HG02678 (cell line): ENCODE data around the gene EPHB1.
"Not testable (repeated sequence)": the region's sequence is repeated elsewhere in the genome, so short reads cannot be mapped to it uniquely, and the experiment has no call there.

Experiments used
- ATAC-seq: cut with Tn5 transposase; IDR thresholded peaks from one replicate; pipeline ENCODE4 v1.9.1; 2021; ENCODE audit warnings: mild to moderate bottlenecking, moderate library complexity; ENCODE audit not compliant: unreplicated experiment

Gene EPHB1

DNA sequence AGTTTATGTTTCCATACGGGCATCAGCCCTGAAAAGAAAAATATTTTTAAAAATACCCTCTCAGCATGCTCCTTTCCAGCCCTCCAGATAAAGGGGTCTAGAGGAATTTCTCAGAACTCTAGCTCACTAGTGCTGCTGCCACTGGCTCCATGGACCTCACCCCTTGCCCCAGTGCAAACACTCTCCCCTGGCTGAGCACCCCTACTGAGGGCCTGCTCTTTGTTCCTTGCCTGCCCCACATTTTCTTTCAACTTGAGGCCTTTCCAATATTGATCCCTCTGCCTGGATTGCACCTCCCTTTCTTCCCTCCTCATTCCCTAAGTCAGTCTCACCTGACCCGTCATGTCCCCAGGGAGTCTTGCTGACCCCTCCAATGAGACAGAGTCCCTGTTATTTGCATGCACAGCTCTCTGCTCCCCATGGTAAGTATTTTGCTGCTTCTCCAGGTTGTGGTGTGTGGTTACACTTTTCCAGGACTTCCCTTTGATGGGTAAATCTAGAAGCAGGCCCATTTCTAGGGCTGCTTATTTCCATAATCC, 196.5 kb downstream of the EPHB1 start:
- ATAC-seq: no peak

DNA sequence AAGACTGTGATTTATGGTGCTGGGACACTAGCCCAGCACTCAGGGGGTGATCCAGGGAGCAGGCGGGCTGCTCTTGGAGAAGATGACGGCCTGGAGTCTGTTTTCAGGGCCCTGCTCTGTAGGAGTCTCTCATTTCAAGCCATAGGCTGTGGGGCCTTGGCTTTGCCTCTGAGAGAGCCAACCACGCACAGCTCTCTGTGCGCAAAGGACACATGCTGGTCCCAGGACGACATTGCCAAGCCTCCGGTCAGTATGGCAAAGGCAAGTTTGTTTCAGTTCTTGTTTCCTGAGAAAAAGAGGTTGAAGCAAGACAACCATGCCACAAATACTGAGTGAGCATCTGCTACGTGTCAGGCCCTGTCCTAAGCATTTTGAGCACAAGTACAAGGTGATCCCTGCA, 197.1 kb downstream of the EPHB1 start:
- ATAC-seq: no peak

DNA sequence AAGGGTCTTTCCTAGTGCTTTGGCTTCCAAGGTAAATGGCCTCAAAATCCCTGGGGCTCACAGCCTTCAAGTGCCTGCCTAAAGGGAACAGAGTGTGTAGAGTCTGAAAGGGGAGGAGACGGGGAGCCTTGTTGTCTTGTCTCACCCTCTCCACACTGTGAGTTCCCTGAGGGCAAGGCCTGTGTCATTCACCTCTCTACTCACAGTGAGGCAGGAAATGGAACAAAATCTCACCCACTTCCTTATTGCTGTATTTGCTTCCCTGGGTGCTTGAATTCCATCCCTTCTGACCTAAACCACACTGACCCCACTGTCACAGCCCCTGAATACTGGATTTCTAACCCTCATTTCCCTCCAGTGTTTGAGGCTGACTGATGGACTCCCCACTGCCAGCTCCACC, 197.5 kb downstream of the EPHB1 start:
- peak; percentile 52 for ATAC-seq

DNA sequence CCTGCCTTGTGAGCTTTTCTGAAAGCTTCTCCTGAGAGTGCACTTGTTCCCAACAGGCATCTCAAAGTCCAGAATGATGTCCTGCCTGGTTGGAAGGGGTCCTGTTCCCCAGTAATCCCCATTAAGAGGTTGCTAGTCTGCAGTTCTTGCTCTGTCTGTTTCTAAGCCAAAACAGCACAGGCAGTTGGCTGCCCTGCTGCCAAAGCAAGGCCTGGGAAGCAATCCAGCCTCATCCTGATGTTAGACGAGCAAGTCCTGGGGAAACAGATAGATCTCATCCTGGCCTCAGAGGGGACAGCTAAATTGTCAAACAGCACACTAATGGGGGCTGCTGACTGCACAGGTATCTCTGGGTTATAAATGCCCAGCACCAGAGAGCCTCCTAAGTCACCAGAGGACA, 198.0 kb downstream of the EPHB1 start:
- ATAC-seq: no peak

DNA sequence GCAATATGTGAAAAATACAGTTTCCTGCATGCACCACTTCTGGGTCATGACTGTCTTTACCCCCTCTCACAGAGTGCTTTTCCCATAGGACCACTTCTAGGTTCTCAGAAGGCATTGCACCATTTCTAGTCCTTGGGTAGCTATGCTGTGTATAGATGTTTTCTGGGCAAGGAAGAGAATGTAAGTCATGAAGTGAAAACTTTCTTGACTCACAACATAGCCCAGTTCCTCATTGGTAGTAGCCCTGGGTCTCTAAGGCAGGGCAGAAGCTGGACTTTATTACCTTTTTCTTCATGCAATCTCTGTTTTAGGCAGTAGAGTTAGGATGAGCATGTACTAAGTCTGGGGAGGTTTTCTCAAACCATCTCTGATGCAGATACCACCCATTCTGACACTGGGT, 203.1 kb downstream of the EPHB1 start:
- ATAC-seq: no peak

DNA sequence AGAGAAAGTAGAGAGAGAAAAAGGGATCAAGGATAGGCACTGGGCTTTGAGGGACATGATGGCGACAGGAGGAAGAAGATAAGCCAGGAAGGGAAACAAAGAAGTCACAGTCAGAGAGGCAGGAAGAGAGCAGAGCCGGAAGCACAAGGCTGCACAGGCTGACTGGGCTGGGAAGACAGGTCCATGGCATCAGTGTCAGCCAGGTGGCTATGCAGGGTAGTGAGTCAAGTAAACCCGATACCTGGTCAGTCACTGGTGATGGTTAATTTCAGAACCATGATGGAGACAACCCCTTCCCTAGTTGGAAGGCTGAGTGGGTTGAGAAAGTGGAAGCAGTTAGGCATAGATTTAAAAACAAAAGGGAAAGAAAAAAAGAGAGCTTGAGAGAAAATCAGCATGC, 203.8 kb downstream of the EPHB1 start:
- ATAC-seq: peak; percentile 71

DNA sequence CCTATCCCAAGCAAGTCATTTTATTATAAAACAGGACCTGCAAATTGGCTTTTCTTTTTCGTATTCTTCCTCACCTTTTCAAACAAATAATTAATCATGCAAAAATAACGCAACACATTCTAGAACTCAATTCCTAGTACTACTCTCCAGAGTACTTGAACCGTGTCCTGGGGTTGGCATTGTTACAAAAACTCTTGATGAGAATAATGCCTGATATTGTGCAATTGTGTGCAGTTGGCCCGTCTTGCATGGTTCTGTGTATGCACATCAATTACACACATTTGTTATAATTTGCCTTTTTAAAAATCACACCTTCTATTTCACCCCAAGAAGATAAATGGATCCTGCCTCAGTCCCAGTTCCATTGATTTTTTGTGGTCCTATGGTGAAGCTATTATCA, 205.4 kb downstream of the EPHB1 start:
- ATAC-seq: no peak

DNA sequence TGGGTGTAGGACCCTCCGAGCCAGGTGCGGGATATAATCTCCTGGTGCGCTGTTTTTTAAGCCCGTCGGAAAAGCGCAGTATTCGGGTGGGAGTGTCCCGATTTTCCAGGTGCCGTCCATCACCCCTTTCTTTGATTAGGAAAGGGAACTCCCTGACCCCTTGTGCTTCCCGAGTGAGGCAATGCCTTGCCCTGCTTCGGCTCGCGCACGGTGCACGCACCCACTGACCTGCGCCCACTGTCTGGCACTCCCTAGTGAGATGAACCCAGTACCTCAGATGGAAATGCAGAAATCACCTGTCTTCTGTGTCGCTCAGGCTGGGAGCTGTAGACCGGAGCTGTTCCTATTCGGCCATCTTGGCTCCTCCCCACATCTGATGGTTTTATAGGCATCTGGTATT, 210.6 kb downstream of the EPHB1 start:
- not testable (repeated sequence) for ATAC-seq

DNA sequence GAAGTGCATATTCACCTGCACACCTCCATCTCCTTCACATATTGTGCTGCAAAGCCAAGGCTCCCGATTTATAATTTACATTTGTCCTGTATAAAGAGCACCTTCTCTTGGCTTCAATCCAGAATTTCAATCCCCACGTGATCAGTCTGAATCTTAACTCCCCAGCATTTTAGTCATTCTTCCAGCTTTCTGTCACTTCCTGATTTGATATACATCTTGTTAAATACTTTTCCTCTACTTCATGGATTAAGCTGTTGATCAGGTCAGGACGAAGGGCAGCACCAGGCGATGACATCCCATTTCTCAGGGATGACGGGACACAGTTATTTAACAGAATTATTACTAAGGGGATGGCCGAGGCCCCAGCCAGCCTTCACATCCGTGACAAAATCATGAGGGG, 212.5 kb downstream of the EPHB1 start:
- ATAC-seq: no peak

DNA sequence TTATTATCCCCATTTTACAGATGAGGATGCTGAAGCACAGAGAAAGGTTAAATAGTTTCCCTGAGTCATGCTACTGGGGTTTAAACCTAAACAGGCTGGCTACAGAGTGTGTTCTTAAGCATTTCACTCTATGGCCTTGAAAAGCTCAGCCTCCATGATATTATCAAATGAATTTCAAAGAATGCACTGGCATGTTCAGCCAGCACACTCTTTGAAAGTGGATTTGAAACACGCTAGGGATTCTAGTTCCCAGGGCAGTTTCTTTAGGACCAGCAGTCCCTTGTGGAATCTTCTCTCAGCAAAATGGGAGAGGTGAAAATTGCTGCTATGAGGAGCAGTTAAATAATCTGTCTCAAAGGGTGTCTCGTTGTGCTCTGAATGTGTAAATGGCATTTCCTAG, 213.3 kb downstream of the EPHB1 start:
- no peak for ATAC-seq

DNA sequence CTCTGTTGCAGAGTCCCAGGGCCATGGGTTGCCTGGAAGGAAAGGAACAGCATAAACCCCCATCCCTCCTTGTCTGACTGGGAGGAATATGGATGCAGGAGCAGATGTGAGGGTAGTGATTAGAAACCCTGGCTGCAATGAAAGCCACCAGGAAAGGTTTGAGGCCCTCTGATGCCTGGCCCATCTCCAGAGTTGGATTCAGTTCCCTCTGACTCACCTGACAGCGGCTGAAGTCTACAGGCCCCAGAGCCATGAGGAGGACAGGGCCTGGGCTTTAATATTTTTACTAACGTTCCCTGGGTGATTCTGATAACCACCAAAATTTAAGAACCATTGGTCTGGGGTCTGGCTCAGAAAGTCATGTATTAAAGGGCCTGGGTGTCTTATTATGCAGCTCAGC, 214.0 kb downstream of the EPHB1 start:
- ATAC-seq: no peak

DNA sequence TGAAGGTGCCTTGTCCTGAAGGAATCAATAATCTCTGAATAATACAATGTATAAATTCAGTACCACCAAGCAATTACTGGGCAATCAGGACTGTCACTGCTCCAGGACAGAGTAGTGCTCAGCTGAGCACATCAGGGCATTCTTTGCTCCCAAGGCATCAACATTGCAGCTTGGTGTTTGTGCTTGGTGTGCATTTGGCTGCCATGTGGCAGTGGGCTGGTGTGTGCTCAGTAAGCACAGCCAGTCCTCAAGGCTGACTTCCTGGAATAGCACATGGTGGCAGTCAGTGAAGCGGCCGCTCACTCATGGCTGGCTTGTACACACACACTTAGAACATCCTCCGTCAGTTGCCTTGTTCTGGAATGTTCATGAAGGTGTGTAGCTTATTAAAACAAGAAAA, 217.0 kb downstream of the EPHB1 start:
- no peak for ATAC-seq

DNA sequence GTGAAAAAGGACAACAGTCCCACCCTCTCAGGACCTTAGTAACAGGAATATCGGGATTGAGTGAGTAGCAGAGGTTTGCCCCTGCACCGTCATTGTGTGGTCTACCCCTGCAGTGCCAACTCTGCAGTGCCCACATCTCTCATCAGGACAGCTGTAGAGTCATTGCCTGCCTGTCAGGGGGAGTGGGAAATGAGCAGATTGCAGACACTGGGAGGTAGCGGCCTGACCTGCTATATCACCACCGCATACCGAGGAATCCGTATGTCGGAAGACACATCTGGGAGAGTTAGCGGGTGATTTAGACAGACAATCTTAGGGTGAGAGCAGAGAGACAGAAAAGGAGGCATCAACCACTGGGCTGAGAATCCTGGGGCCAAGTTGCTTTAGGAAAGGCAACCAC, 218.1 kb downstream of the EPHB1 start:
- no peak for ATAC-seq

DNA sequence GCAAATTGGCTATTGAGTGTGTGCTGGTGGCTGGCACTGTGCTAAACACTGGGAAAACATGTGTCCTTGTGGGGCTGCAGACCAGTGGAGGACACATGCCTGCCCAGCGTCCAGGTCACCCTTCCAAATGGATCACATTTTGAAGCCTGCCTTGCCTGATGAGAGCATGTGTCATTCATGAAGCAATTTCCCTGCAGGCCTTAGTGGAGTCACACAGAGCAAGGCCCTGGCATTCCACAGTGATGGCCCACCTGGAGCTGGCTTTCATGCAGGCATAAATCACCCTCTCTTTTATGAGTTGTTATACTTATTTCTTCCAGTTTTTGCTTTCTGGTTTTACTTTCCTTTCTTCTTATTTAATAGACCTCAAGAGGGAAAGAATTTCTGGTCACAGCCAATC, 219.5 kb downstream of the EPHB1 start:
- no peak for ATAC-seq

DNA sequence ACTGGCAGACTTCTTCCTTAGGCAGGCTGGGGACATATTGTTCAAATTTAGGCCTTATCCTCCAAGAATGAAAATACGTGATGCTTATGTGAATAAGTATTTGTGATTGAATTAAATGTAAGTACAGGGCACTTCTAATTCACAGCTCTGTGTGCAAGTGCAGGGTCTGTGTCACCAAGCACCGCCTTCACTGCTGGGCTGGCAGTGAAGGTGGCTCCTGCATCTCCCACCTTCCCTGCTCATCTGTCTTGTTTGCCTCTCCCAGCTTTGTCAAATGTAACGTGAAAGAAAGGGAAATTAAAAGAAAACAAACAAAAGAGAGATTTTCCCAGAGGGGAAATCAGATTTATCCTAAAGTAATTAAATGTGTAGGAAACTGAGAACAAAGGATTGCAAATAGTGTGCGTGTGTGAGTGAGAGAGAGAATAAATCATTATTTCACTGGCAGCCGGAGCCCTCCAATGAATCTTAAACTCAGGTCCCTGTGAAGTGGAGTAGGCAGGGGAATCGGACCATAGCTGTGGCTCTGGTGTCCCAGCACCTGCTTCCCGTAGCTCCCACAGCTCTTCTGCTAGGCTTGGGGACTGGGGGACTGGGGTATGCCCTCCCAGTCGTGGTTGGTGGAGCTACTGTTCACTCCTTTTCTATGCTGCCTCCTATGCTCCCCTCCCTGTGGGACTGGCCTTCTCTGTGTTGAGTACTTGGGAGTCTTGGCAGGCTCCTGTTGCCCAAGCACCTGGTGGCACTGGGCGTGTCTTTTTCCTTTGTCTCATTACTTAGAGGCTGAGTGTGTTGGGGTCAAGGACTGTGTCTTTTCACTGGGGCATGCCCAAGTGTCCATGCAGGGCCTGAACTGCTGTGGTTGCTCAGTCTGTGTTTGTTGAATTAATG, 222.2 kb downstream of the EPHB1 start:
- no peak for ATAC-seq

DNA sequence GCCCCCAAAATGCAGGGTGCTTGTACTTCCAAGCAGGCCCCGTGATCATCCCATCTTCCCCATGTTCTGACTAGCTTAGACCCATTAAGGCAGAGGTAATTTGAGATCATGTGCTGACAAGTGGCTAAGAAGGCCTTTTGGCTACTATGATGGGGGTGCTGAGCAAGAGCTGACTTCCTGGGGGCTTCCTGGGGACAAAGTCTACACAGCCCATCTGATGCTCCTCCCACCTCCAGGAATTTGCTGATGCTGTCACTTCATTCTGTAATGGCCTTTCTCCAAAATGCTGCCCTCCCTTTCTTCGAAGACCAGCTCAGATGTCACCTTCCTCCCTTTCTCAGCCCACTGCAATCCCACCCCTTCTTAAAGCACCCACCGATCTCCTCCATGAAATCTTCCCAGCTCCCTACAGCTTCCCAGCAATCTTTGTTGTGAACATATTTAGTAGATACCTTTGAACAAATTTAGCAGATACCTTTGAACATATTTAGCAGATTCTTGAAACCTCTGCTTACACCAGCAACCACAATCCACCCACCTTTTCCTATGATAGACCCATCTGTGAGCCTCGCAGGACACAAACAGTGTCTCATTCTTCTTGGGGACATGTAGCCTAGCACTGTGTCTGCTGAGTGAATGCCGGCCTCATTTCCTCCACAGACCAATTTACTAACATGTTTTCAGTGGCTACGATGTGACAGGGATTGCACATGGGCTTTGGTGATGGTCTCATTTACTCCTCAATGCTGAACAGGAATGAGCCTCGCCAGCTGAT, 223.3 kb downstream of the EPHB1 start:
- ATAC-seq: peak; percentile 93

DNA sequence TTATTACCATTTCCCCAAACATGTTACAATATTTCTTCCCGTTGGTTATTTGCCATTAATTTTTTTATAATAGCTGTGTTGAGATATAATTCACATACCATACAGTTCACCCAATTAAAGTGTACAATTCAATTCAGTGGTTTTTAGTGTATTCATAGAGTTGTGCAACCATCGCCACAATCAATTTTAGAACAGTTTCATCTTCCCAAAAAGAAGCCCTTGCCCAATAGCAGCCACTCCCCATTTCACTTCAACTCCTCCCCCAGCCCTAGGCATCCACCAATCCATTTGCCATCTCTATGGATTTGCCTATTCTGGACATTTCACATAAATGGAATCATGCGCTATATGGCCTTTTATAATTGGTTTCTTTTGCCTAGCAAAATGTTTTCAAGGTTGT, 225.1 kb downstream of the EPHB1 start:
- no peak for ATAC-seq

DNA sequence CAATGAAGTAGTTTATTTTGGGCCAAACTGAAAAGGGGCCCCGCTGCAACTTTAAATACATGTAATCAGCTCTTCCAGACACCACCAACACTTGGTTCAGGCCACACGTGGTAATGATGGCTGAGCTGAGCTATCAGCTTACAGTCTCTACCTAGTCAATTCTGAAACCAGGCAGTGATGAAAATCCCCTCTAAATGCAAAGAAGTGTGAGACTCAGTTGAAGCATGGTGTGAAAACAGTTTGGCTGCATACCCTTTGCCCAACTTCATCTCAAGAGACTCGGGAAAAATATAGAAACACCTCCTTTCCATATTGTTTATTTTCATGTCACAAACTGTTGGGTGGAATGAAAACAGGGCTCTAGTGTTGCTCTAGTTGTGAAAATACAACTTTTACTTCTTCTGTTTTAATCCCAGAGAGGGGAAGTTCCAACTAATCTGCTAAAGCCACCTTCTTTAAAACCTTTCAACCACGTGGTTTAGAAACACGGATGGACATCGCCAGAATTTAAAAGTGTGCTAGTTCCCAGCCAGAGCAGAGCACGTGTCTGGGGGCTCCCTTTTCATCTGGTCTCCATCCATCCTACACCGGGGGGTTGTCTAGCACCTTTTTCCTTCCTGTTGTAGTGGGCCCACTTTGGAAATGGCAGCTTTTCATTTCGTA, 229.1 kb downstream of the EPHB1 start:
- peak; percentile 92 for ATAC-seq

DNA sequence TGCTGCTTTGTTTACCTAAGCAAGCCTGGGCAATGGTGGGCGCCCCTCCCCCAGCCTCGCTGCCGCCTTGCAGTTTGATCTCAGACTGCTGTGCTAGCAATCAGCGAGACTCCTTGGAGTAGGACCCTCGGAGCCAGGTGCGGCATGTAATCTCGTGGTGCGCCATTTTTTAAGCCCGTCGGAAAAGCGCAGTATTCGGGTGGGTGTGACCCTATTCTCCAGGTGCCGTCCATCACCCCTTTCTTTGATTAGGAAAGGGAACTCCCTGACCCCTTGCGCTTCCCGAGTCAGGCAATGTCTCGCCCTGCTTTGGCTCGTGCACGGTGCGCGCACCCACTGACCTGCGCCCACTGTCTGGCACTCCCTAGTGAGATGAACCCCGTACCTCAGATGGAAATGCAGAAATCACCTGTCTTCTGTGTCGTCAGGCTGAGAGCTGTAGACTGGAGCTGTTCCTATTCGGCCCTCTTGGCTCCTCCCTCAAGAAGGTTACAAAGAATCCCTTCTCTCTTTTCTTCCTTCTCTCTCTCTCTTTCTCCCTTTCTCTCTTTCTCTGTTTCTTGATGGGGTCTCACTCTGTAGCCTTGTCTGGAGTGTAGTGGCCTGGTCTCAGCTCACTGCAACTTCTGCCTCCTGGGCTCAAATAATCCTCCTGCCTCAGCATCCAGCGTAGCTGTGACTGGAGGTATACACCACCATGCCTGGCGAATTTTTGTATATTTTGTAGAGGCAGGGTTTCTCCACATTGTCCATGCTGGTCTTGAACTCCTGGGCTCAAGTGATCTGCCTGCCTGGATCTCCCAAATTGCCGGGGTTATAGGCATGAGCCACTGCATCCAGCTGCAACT, 235.9 kb downstream of the EPHB1 start:
- ATAC-seq: not testable (repeated sequence)

DNA sequence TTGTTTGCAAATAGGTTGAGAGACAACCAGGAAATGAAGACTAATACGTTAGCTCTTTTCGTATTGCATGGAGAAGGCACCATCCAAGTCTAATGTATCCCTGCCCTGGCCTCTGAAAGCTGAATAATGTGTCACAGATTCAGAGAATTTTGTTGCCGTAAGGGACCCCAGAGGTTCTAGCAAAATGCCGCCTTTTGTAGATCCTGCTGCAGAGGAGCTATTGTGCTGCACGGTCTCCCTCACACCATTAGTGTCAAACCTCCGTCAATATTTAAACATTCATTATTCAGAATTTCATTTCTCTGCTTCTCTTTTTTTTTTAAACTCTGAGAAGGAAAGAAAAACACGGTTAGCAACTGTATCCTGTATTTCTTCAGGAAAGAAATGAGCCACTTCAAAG, 238.7 kb downstream of the EPHB1 start:
- ATAC-seq: no peak
